Measurements from ENCODE around the gene SLC9A8.
A peak's percentile ranks its signal among the peaks of the same experiment; 100 is the strongest.
"Not testable (repeated sequence)": the region's sequence is repeated elsewhere in the genome, so short reads cannot be mapped to it uniquely, and the experiment has no call there.

Gene SLC9A8

GRCh38 chr20:49846206-49846807 is 33.7 kb downstream of the SLC9A8 start:
- Mint-ChIP-seq H3K4me3 (no peak overlapping the region), H3K27me3 (no peaks in the 10 kb centered on the region), H3K4me1 (peaks cover 6% of the 10 kb centered on the region), H3K9me3 (no peaks in the 10 kb centered on the region), H3K27ac (no peak overlapping the region)
- peak; percentile 39 to 42 for DNase-seq
- peak; percentile 58 for ATAC-seq

GRCh38 chr20:49850463-49851230 is 38.0 kb downstream of the SLC9A8 start:
- ATAC-seq (no peak), DNase-seq (no peak)
- no peaks in the 10 kb centered on the region for H3K27me3 Mint-ChIP-seq
- peaks cover 6% of the 10 kb centered on the region for H3K4me1 Mint-ChIP-seq
- H3K4me3 Mint-ChIP-seq: no peak overlapping the region
- no peaks in the 10 kb centered on the region for H3K9me3 Mint-ChIP-seq
- H3K27ac Mint-ChIP-seq: peak overlapping the region; percentile 68 to 83

GRCh38 chr20:49851231-49851705 is 38.6 kb downstream of the SLC9A8 start:
- DNase-seq: no peak
- no peak for ATAC-seq
- H3K27ac Mint-ChIP-seq: peak overlapping the region in 1 of 2 donors; percentile 83

GRCh38 chr20:49851991-49852390 is 39.4 kb downstream of the SLC9A8 start:
- H3K9me3 Mint-ChIP-seq: no peaks in the 10 kb centered on the region
- H3K27me3 Mint-ChIP-seq: no peaks in the 10 kb centered on the region
- ATAC-seq (no peak), DNase-seq (no peak)
- no peak overlapping the region for H3K4me3 Mint-ChIP-seq
- peaks cover 6% of the 10 kb centered on the region for H3K4me1 Mint-ChIP-seq
- H3K27ac Mint-ChIP-seq: no peak overlapping the region

More at GRCh38 chr20:49851231-49851705, 38.6 kb downstream of the SLC9A8 start:
- no peaks in the 10 kb centered on the region for H3K27me3 Mint-ChIP-seq
- H3K9me3 Mint-ChIP-seq: no peaks in the 10 kb centered on the region
- peaks cover 6% of the 10 kb centered on the region for H3K4me1 Mint-ChIP-seq
- no peak overlapping the region for H3K4me3 Mint-ChIP-seq

- Mint-ChIP-seq H3K4me3 (no peak overlapping the region), H3K27ac (peak overlapping the region; percentile 8 to 55), H3K9me3 (no peaks in the 10 kb centered on the region), H3K27me3 (no peaks in the 10 kb centered on the region), H3K4me1 (peaks cover 6% of the 10 kb centered on the region)
- no peak for DNase-seq
- ATAC-seq: no peak
These were observed 40.0 kb downstream of the SLC9A8 start for GRCh38 chr20:49852522-49853080.

- H3K4me3 Mint-ChIP-seq: no peak overlapping the region
- H3K27me3 Mint-ChIP-seq: no peaks in the 10 kb centered on the region
- peaks cover 6% of the 10 kb centered on the region for H3K4me1 Mint-ChIP-seq
- no peak overlapping the region for H3K27ac Mint-ChIP-seq
- DNase-seq: no peak
- ATAC-seq: no peak
- H3K9me3 Mint-ChIP-seq: no peaks in the 10 kb centered on the region
These were observed 41.0 kb downstream of the SLC9A8 start for GRCh38 chr20:49853640-49854039.

GRCh38 chr20:49854190-49854875 is 41.7 kb downstream of the SLC9A8 start:
- DNase-seq (no peak), ATAC-seq (no peak)
- Mint-ChIP-seq H3K4me1 (peaks cover 6% of the 10 kb centered on the region), H3K9me3 (no peaks in the 10 kb centered on the region), H3K4me3 (no peak overlapping the region), H3K27me3 (no peaks in the 10 kb centered on the region), H3K27ac (peak overlapping the region in 1 of 2 donors; percentile 93)

- H3K9me3 Mint-ChIP-seq: no peaks in the 10 kb centered on the region
- H3K4me3 Mint-ChIP-seq: no peak overlapping the region
- H3K27me3 Mint-ChIP-seq: no peaks in the 10 kb centered on the region
- no peaks in the 10 kb centered on the region for H3K4me1 Mint-ChIP-seq
- H3K27ac Mint-ChIP-seq: no peak overlapping the region
- DNase-seq: no peak
- ATAC-seq: no peak
These were observed 44.3 kb downstream of the SLC9A8 start for GRCh38 chr20:49856904-49857303.

GRCh38 chr20:49858076-49858585 is 45.5 kb downstream of the SLC9A8 start:
- Mint-ChIP-seq H3K4me1 (no peaks in the 10 kb centered on the region), H3K27ac (no peak overlapping the region), H3K4me3 (no peak overlapping the region), H3K9me3 (no peaks in the 10 kb centered on the region), H3K27me3 (no peaks in the 10 kb centered on the region)
- ATAC-seq (no peak), DNase-seq (no peak)

GRCh38 chr20:49859011-49859410 is 46.4 kb downstream of the SLC9A8 start:
- Mint-ChIP-seq H3K9me3 (no peaks in the 10 kb centered on the region), H3K27ac (no peak overlapping the region), H3K4me3 (no peak overlapping the region), H3K4me1 (no peaks in the 10 kb centered on the region), H3K27me3 (no peaks in the 10 kb centered on the region)
- no peak for DNase-seq
- ATAC-seq: no peak

GRCh38 chr20:49859807-49860206 is 47.2 kb downstream of the SLC9A8 start:
- DNase-seq: no peak
- H3K9me3 Mint-ChIP-seq: no peaks in the 10 kb centered on the region

GRCh38 chr20:49861232-49861631 is 48.6 kb downstream of the SLC9A8 start:
- not testable (repeated sequence) for H3K27ac Mint-ChIP-seq, DNase-seq, ATAC-seq, H3K4me1 Mint-ChIP-seq, H3K27me3 Mint-ChIP-seq, H3K4me3 Mint-ChIP-seq, H3K9me3 Mint-ChIP-seq

More at GRCh38 chr20:49859807-49860206, 47.2 kb downstream of the SLC9A8 start:
- Mint-ChIP-seq H3K4me1 (no peaks in the 10 kb centered on the region), H3K4me3 (no peak overlapping the region), H3K27ac (no peak overlapping the region), H3K27me3 (no peaks in the 10 kb centered on the region)
- ATAC-seq: no peak

GRCh38 chr20:49862607-49863200 is 50.1 kb downstream of the SLC9A8 start:
- no peak for ATAC-seq
- Mint-ChIP-seq H3K4me3 (no peak overlapping the region), H3K27ac (no peak overlapping the region), H3K27me3 (no peaks in the 10 kb centered on the region), H3K9me3 (no peaks in the 10 kb centered on the region), H3K4me1 (no peaks in the 10 kb centered on the region)
- DNase-seq: no peak

- H3K27ac Mint-ChIP-seq: no peak overlapping the region
- no peaks in the 10 kb centered on the region for H3K27me3 Mint-ChIP-seq
- DNase-seq (no peak), ATAC-seq (no peak)
- H3K9me3 Mint-ChIP-seq: no peaks in the 10 kb centered on the region
- H3K4me3 Mint-ChIP-seq: no peak overlapping the region
- H3K4me1 Mint-ChIP-seq: no peaks in the 10 kb centered on the region
These were observed 51.0 kb downstream of the SLC9A8 start for GRCh38 chr20:49863666-49864065.

- DNase-seq (no peak), ATAC-seq (no peak)
- Mint-ChIP-seq H3K4me1 (no peaks in the 10 kb centered on the region), H3K4me3 (no peak overlapping the region), H3K9me3 (no peaks in the 10 kb centered on the region), H3K27me3 (no peaks in the 10 kb centered on the region), H3K27ac (no peak overlapping the region)
These were observed 52.9 kb downstream of the SLC9A8 start for GRCh38 chr20:49865559-49865958.
